Heart right ventricle (tissue), 16 donors: ENCODE results near the gene SLC8B1. TPM values are rescaled to one million over a fixed set of nuclear protein-coding genes. Genes with fewer than 3 reads are reported as not detected.

Experiments used
- ATAC-seq, 8 donors: fragments of 200-7000 bp; cut with Tn5 transposase; one replicate each; pipeline ENCODE4 v1.9.1; 2020; ENCODE audit warnings: mild to moderate bottlenecking in 8 of 8, moderate library complexity in 8 of 8, moderate number of reproducible peaks in 1 of 8
- DNase-seq, 2 donors: peaks; one replicate each; pipeline ENCODE4 v3.0.0-alpha.2; 2020
- H3K27ac ChIP-seq, 10 donors: fragments of 200-600 bp; sonication (generic) in 2 of 10; one replicate each; pipeline versions ENCODE4 v1.5.0 to v1.8.0; 2020 to 2022; ENCODE audit warnings: mild to moderate bottlenecking in 3 of 10
- H3K27me3 ChIP-seq, 7 donors: fragments of 200-600 bp; one replicate each; pipeline ENCODE4 v1.8.0; 2021 to 2022; ENCODE audit warnings: mild to moderate bottlenecking in 2 of 7
- H3K36me3 ChIP-seq, 9 donors: fragments of 200-600 bp; sonication (generic) in 1 of 9; one replicate each; pipeline versions ENCODE4 v1.5.0 to v1.8.0; 2020 to 2022; ENCODE audit warnings: mild to moderate bottlenecking in 2 of 9
- H3K4me1 ChIP-seq, 9 donors: fragments of 200-600 bp; sonication (generic) in 1 of 9; one replicate each; pipeline versions ENCODE4 v1.5.0 to v1.8.0; 2020 to 2022; ENCODE audit warnings: mild to moderate bottlenecking in 4 of 9
- H3K4me3 ChIP-seq, 10 donors: fragments of 200-600 bp; sonication (generic) in 2 of 10; one replicate each; pipeline versions ENCODE4 v1.5.0 to v1.8.0; 2020 to 2022; ENCODE audit warnings: mild to moderate bottlenecking in 7 of 10, moderate library complexity in 2 of 10
- H3K9me3 ChIP-seq, 11 donors: fragments of 200-600 bp in 10 of 11; sonication (generic) in 2 of 11; one replicate each; pipeline versions ENCODE4 v1.5.0 to v1.8.0; 2013 to 2022; ENCODE audit warnings: mild to moderate bottlenecking in 2 of 11, control low read depth in 1 of 11, moderate library complexity in 1 of 11
- WGBS, 2 donors: extraction: QIAGEN DNeasy Blood & Tissue Kit; methylation state at CpG; one replicate each; pipeline ENCODE4 v1.1.7; 2013; ENCODE audit warnings: inconsistent platforms in 1 of 2; 5-methylcytosine and 5-hydroxymethylcytosine counted together
- intact Hi-C, 10 donors: fragments of 100-400 bp; cut with DNase I; formaldehyde crosslinking; loops; one replicate each; pipeline versions ENCODE4 v1.11.1 to v1.14.2; 2022
- polyA plus RNA-seq, 2 donors: library from polyadenylated mRNA; stranded (reverse); fragments of 200-250 nt; gene quantifications; one replicate each; pipeline ENCODE4 v1.2.3, GENCODE V29; 2013
- total RNA-seq, 10 donors: library from RNA; stranded (reverse); fragmentation: NEBNext Ultra II Directional in 3 of 10; extraction: Animal tissue kit (Norgen Biotek cat#: 25700) in 3 of 10; gene quantifications; one replicate each; pipeline versions ENCODE4 v1.2.1 to v1.2.4, GENCODE V29; 2021 to 2023
- TF ChIP-seq, protein P1 (sequence below), 9 donors: fragments of 200-600 bp; sonication (generic) in 2 of 9; IDR thresholded peaks; one replicate each; pipeline versions ENCODE4 v1.5.0 to v1.8.0; 2021 to 2022; ENCODE audit warnings: antibody characterized with exemption in 9 of 9, mild to moderate bottlenecking in 5 of 9, moderate library complexity in 1 of 9
- donor health status: Arrhythmogenic right ventricular cardiomyopathy.
- donor health status: ischemic (EF 13 %, LVEDD 7.1; RV severe dilation, severe dysfunction).
- donor health status: healthy with polysubstance abuse.
- donor health status: DM: no; HTN: yes; CAD: no.
- donor health status: DM: no; HTN: no; CAD: no.
- donor health status: ischemic (EF 25% LVEDD 6.9; RV normal size, moderate dysfunction).
- donor health status: ischemic (EF 25% LVEDD 5.7; RV mildly dilated, moderate dysfunction).
- donor health status: healthy.
- donor health status: DM: yes; HTN: yes; CAD: no.
- donor health status: Ischemic cardiomyopathy.
- donor health status: ischemic (EF 35%, LVEDD 5.7; RV mildly dilated, moderate dysfunction).
- donor health status: nonischemic (EF 11% LVEDD 7.7; RV severe dilation, severe dysfunction).
- donor health status: DM: yes; HTN: yes; CAD: no.
- donor health status: PGD.
- donor health status: ischemic (EF 29% LVEDD 5.4; RV normal size, mild dysfunction).
- donor health status: nonischemic (EF 23%, LVEDD 6.1; RV moderate dilation, normal function).

The SLC8B1 gene
- total and polyA plus RNA-seq, 12 donors, result 7.2 to 16.9 (median 11.9) TPM

DNA sequence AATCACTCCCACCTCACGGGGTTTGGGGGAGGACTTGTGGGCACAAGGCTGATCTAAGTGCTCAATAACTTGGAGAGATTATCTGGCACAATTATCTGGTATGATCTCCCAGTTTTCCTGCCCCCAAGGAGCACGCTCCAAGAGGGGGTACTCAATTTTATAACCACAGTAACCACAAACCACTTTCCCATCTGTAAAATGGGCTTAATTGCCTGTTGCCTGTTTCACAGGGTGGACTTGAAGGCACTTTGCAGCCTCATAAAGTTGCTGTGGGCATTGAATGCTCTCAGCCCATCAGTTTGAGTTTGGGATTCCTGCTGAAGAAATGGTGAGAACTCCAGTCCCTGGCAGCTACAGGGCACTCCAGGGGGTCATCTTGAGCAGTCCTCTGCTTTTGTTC lies 4.4 kb downstream of the SLC8B1 start:
- intact Hi-C loops, result loop anchor here in 1 of 10 donors (10.0 kb wide), 1 partner anchor 116 kb away; no protein-coding TSS in a partner anchor
- Histone ChIP-seq H3K27ac (no peak overlapping the region), H3K27me3 (no peaks in the 10 kb centered on the region), H3K4me1 (peaks cover 2 to 65% (median 42%) of the 10 kb centered on the region in 9 donors), H3K9me3 (no peaks in the 10 kb centered on the region), H3K4me3 (no peak overlapping the region), H3K36me3 (peaks cover 0 to 50% (median 12%) of the 10 kb centered on the region in 9 donors)
- DNase-seq (no peak), ATAC-seq (no peak)
- 95 to 97% methylated on average over 2 of the region's 2 CpGs for WGBS, 2 donors
- TF ChIP-seq, protein P1, sequence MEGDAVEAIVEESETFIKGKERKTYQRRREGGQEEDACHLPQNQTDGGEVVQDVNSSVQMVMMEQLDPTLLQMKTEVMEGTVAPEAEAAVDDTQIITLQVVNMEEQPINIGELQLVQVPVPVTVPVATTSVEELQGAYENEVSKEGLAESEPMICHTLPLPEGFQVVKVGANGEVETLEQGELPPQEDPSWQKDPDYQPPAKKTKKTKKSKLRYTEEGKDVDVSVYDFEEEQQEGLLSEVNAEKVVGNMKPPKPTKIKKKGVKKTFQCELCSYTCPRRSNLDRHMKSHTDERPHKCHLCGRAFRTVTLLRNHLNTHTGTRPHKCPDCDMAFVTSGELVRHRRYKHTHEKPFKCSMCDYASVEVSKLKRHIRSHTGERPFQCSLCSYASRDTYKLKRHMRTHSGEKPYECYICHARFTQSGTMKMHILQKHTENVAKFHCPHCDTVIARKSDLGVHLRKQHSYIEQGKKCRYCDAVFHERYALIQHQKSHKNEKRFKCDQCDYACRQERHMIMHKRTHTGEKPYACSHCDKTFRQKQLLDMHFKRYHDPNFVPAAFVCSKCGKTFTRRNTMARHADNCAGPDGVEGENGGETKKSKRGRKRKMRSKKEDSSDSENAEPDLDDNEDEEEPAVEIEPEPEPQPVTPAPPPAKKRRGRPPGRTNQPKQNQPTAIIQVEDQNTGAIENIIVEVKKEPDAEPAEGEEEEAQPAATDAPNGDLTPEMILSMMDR (IDR thresholded peaks at IDR 0.05), result no peak

DNA sequence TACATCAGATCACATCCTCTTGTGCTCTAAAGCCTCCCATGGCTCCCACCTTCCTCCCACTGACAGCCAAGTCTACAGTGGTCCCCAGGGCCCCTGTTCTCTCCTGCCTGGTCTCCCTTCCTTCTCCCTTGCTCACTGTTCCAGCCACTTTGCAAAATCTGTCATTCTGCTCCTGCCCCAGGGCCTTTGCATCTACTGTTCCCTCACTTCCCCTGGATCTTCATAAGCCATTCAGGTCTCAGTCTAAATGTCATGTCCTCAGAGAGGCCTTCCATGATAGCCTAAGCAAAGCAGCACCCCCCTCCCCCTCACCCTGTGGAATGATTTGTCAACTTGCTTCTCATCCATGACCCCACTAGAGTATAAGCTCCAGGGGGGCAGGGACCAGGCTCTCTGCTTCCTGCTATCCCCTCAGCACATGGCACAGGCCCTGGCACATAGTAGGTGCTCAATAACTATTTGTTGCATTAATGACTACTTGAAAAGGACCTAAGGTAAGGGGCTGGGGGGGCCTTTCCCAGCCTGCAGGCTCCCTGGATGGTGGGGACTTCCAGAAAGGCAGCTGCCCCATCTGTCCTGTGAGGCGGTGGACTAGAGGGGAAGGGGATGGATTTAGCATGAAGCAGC lies 5.0 kb downstream of the SLC8B1 start:
- ATAC-seq (no peak), DNase-seq (no peak)
- peak overlapping the region in 4 of 10 donors; percentile 14 to 41 (median 26) for H3K27ac ChIP-seq
- H3K9me3 ChIP-seq, result no peaks in the 10 kb centered on the region
- no peak overlapping the region for H3K4me3 ChIP-seq
- H3K36me3 ChIP-seq, result peaks cover 0 to 50% (median 12%) of the 10 kb centered on the region in 9 donors
- TF ChIP-seq, protein P1 (IDR thresholded peaks at IDR 0.05), result no peak
- 93 to 100% methylated on average over 1 of the region's 1 CpG for WGBS, 2 donors
- peaks cover 2 to 64% (median 42%) of the 10 kb centered on the region in 9 donors for H3K4me1 ChIP-seq
- no peaks in the 10 kb centered on the region for H3K27me3 ChIP-seq
- intact Hi-C loops, result loop anchor here in 1 of 10 donors (10.0 kb wide), 1 partner anchor 115 kb away; no protein-coding TSS in a partner anchor

DNA sequence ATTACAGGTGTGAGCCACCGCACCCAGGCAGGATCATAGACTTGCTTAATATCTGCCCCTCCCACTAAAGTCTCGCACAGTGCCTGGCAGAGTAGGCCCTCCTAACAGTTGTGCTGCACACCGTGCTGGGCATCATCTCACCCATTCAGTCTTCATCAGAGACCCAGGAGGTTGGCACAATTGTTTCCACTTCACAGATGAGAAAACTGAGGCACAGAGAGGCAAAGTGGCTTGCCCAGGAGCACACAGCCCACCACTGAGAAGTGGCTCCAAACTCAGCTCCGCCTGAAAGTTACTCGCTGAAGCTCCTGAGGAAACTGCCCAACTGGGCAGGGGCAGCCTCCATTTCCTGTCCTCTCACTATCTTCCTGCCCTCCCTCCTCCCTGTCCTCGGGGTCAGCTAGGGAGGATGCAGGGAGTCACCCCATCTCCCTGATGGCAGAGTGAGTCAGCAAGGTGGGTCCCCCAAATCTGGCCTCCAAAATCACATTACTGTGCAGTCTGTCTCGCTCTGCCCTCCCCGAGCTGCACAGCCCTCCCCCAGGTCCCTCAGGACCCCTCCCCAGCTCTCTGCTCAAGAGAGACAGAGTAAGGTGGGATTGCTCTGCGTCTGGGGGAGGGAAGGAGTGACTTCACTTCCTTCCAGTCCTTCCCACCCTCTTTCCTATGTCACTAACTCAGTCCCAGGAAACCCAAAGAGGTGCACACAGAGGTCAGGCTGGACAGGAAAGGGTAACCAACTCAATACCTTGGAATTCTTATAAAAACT lies 5.7 kb downstream of the SLC8B1 start:
- TF ChIP-seq, protein P1 (IDR thresholded peaks at IDR 0.05), result no peak
- no peaks in the 10 kb centered on the region for H3K27me3 ChIP-seq
- peak overlapping the region in 5 of 10 donors; percentile 14 to 41 (median 21) for H3K27ac ChIP-seq
- ATAC-seq (peak in 2 of 8 donors; percentile 28 to 41), DNase-seq (no peak)
- intact Hi-C loops, result no loop called here
- peaks cover 0 to 50% (median 12%) of the 10 kb centered on the region in 9 donors for H3K36me3 ChIP-seq
- peaks cover 2 to 61% (median 38%) of the 10 kb centered on the region in 9 donors for H3K4me1 ChIP-seq
- no peak overlapping the region for H3K4me3 ChIP-seq
- no peaks in the 10 kb centered on the region for H3K9me3 ChIP-seq
- WGBS, 2 donors, result 79 to 81% methylated on average over 9 of the region's 9 CpGs

DNA sequence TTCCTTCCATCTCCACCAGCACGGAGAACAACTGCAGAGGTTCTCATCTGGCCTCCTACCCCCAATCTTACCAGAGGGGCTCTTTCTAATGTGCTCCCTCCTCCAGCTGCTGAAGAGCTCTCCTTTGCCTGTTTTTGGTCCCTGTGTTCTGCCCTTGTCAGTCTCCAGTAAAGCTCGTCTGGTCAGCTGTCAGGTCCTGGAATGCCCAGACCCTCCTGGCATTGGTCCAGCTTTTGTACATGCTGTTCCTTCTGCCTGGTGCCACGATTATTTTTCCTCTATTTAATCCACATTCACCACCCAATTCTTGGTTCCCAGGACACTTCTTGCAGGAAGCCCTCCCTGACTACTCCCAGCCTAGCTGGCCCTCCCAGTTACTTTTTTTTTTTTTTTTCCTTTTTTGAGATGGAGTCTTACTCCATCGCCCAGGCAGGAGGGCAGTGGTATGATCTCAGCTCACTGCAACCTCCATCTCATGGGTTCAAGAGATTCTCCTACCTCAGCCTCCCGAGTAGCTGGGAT lies 6.5 kb downstream of the SLC8B1 start:
- Histone ChIP-seq H3K36me3 (peaks cover 0 to 50% (median 12%) of the 10 kb centered on the region in 9 donors), H3K27me3 (no peaks in the 10 kb centered on the region), H3K9me3 (no peaks in the 10 kb centered on the region), H3K27ac (peak overlapping the region in 1 of 10 donors; percentile 72), H3K4me3 (no peak overlapping the region), H3K4me1 (peaks cover 2 to 53% (median 30%) of the 10 kb centered on the region in 9 donors)
- TF ChIP-seq, protein P1 (IDR thresholded peaks at IDR 0.05), result no peak
- no peak for DNase-seq
- ATAC-seq, result no peak
- 75 to 78% methylated on average over 5 of the region's 5 CpGs for WGBS, 2 donors
- intact Hi-C loops, result no loop called here
